Astrocyte (in vitro differentiated cells and primary cell): Measurements from ENCODE around the gene TACSTD2.

Experiments
- EZH2 ChIP-seq: IDR thresholded peaks from 2 replicates; pipeline ENCODE4 v1.6.1; 2012; ENCODE audit warnings: mild to moderate bottlenecking, low read length, inconsistent platforms; ENCODE audit not compliant: insufficient read depth
- TF ChIP-seq, protein P1 (sequence below): IDR thresholded peaks from 2 replicates; pipeline ENCODE4 v1.5.1; 2011; ENCODE audit warnings: low read depth, mild to moderate bottlenecking, inconsistent platforms, low read length, moderate library complexity; ENCODE audit not compliant: insufficient read depth

DNA sequence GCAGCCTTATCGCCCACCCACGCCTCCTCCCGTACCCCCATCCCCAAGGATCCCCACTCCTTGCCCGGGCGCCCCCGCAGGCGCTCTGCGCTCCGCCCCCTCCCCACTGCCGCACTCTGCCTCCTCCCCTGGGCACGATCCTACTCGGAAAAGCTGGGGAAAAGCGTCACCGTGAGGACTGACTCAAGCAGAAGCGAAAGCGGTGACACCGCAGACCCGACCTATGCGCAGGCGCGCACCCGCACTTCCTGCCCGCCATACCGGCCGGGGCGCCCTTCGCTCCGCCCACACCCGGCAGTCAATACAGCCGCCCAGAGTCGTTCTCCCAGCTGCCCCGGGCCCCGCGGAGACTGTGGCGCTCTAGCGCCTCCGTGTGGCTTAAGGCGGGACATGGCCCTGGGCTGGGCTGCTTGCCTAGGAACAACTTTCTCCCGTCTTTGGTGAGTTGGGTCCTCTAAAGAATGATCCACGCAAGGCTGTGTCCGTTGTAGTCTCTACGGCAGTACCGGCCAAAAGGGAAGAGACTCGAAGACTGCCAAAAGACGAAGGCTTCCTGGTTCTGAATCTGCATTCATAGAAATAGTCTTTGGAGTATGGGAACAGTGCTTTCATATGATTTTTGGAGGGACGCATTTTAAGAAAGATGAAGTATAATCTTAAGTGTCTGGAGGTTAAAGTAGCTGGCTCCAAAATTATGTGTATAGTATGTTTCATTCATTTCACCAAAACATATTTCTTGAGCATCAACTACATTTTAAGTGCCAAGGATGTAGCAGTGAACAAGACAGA lies 30.3 kb downstream of the TACSTD2 start, which contains the start of gene OMA1:
- TF ChIP-seq, protein P1, sequence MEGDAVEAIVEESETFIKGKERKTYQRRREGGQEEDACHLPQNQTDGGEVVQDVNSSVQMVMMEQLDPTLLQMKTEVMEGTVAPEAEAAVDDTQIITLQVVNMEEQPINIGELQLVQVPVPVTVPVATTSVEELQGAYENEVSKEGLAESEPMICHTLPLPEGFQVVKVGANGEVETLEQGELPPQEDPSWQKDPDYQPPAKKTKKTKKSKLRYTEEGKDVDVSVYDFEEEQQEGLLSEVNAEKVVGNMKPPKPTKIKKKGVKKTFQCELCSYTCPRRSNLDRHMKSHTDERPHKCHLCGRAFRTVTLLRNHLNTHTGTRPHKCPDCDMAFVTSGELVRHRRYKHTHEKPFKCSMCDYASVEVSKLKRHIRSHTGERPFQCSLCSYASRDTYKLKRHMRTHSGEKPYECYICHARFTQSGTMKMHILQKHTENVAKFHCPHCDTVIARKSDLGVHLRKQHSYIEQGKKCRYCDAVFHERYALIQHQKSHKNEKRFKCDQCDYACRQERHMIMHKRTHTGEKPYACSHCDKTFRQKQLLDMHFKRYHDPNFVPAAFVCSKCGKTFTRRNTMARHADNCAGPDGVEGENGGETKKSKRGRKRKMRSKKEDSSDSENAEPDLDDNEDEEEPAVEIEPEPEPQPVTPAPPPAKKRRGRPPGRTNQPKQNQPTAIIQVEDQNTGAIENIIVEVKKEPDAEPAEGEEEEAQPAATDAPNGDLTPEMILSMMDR, result peak; percentile 93
- TF ChIP-seq EZH2, result no peak
